HEK293 (cell line): ENCODE data around the gene PYHIN1.

Experiments
- CTCF ChIA-PET: fragments of 350-600 bp; formaldehyde crosslinking; extraction: SDS; loops from one replicate; lab custom pipeline; 2021; ENCODE audit warnings: antibody characterized with exemption; lab: Yijun Ruan, JAX
- POLR2A ChIA-PET: fragments of 300-600 bp; formaldehyde crosslinking; extraction: SDS; loops from one replicate; lab custom pipeline; 2020; ENCODE audit warnings: antibody characterized with exemption, inconsistent platforms; lab: Yijun Ruan, JAX
- H3K27ac ChIP-seq: fragments of 200-500 bp; sonication (Bioruptor generic); 2 replicates; pipeline ENCODE4 v1.5.1; 2014; ENCODE audit warnings: low read depth, low read length, control low read depth, inconsistent platforms; ENCODE audit errors: extremely low read depth
- H3K36me3 ChIP-seq, 2 experiments: fragments of 200-500 bp in 1 of 2; sonication (Bioruptor generic) in 1 of 2; 1 replicate in 1 of 2; 2 replicates in 1 of 2; pipeline ENCODE4 v1.5.1; 2014 to 2017; ENCODE audit warnings: inconsistent platforms in 2 of 2, low read length in 2 of 2; ENCODE audit not compliant: control insufficient read depth in 2 of 2, insufficient read depth in 1 of 2
- H3K4me1 ChIP-seq: fragments of 200-500 bp; sonication (Bioruptor generic); 2 replicates; pipeline ENCODE4 v1.5.1; 2014; ENCODE audit warnings: mild to moderate bottlenecking, low read length, inconsistent platforms; ENCODE audit not compliant: control insufficient read depth, insufficient read depth
- H3K4me3 ChIP-seq: 2 replicates; pipeline ENCODE4 v1.5.1; 2011; ENCODE audit warnings: low read depth, mild to moderate bottlenecking, control low read depth, low read length, moderate library complexity
- H3K9me3 ChIP-seq: fragments of 200-500 bp; sonication (Bioruptor generic); 2 replicates; pipeline ENCODE4 v1.5.1; 2014; ENCODE audit warnings: low read depth, low read length, inconsistent platforms; ENCODE audit not compliant: control insufficient read depth, insufficient read depth
- MEIS1 ChIP-seq: sonication (generic); formaldehyde crosslinking; IDR thresholded peaks from 2 replicates; pipeline ENCODE4 v1.8.1; 2022; ENCODE audit warnings: missing genetic modification reagents, mild to moderate bottlenecking, borderline replicate concordance
- SALL2 ChIP-seq: fragments of 450-650 bp; formaldehyde crosslinking; IDR thresholded peaks from 2 replicates; pipeline ENCODE4 v1.5.0; 2017; ENCODE audit warnings: missing biosample characterization, mild to moderate bottlenecking, missing genetic modification characterization, borderline replicate concordance
- SCRT2 ChIP-seq: fragments of 450-650 bp; formaldehyde crosslinking; IDR thresholded peaks from 2 replicates; pipeline ENCODE4 v1.5.1; 2016; ENCODE audit warnings: missing biosample characterization, missing genetic modification characterization
- ZBTB6 ChIP-seq: fragments of 450-650 bp; formaldehyde crosslinking; IDR thresholded peaks from 2 replicates; pipeline ENCODE4 v1.5.1; 2017; ENCODE audit warnings: missing biosample characterization, missing genetic modification characterization
- ZIC2 ChIP-seq: fragments of 450-650 bp; formaldehyde crosslinking; IDR thresholded peaks from 2 replicates; pipeline ENCODE4 v1.5.1; 2016; ENCODE audit warnings: missing biosample characterization, missing genetic modification characterization
- ZNF280D ChIP-seq: fragments of 450-650 bp; formaldehyde crosslinking; IDR thresholded peaks from 2 replicates; pipeline ENCODE4 v1.5.1; 2016; ENCODE audit warnings: missing biosample characterization, missing genetic modification characterization
- ZNF311 ChIP-seq: fragments of 450-650 bp; formaldehyde crosslinking; IDR thresholded peaks from 2 replicates; pipeline ENCODE4 v1.5.1; 2017; ENCODE audit warnings: missing biosample characterization, missing genetic modification characterization, borderline replicate concordance
- ZNF843 ChIP-seq: fragments of 450-650 bp; formaldehyde crosslinking; IDR thresholded peaks from 2 replicates; pipeline ENCODE4 v1.5.1; 2016; ENCODE audit warnings: missing biosample characterization, missing genetic modification characterization
- ZSCAN18 ChIP-seq: fragments of 450-650 bp; formaldehyde crosslinking; IDR thresholded peaks from 2 replicates; pipeline ENCODE4 v1.5.1; 2016; ENCODE audit warnings: missing biosample characterization, missing genetic modification characterization
- ZSCAN5A ChIP-seq: fragments of 450-650 bp; formaldehyde crosslinking; IDR thresholded peaks from 2 replicates; pipeline ENCODE4 v1.5.1; 2016; ENCODE audit warnings: missing biosample characterization, missing genetic modification characterization

The PYHIN1 gene

GRCh38 chr1:158983235-158983634, 51.9 kb downstream of the PYHIN1 start:
- POLR2A ChIA-PET: no interaction called here
- Histone ChIP-seq H3K36me3 (no peaks in the 10 kb centered on the region), H3K4me3 (no peak overlapping the region), H3K9me3 (no peaks in the 10 kb centered on the region), H3K27ac (no peak overlapping the region), H3K4me1 (no peaks in the 10 kb centered on the region)
- CTCF ChIA-PET: no interaction called here
- no peak for TF ChIP-seq SALL2 (tag by site-specific recombination)

GRCh38 chr1:158984386-158984785, 53.0 kb downstream of the PYHIN1 start:
- ChIA-PET POLR2A (no interaction called here), CTCF (interaction anchor here (0.7 kb wide), 1 partner anchor 244 kb away, joined by 6 read pairs; no protein-coding TSS in a partner anchor)
- no peaks in the 10 kb centered on the region for H3K9me3 ChIP-seq
- no peaks in the 10 kb centered on the region for H3K4me1 ChIP-seq
- no peak overlapping the region for H3K4me3 ChIP-seq
- no peak overlapping the region for H3K27ac ChIP-seq
- no peak for TF ChIP-seq SCRT2 (tag by site-specific recombination)
- no peak for TF ChIP-seq ZNF280D (tag by site-specific recombination)
- TF ChIP-seq ZNF311 (tag by site-specific recombination): no peak
- no peaks in the 10 kb centered on the region for H3K36me3 ChIP-seq

- ChIA-PET POLR2A (no interaction called here), CTCF (no interaction called here)
- no peaks in the 10 kb centered on the region for H3K4me1 ChIP-seq
- TF ChIP-seq ZSCAN5A (tag by site-specific recombination) (no peak), ZNF843 (tag by site-specific recombination) (no peak), ZIC2 (tag by site-specific recombination) (no peak), ZNF280D (tag by site-specific recombination) (no peak), MEIS1 (no peak), ZSCAN18 (tag by site-specific recombination) (no peak), ZBTB6 (tag by site-specific recombination) (no peak)
- no peaks in the 10 kb centered on the region for H3K36me3 ChIP-seq
- no peak overlapping the region for H3K27ac ChIP-seq
- H3K9me3 ChIP-seq: no peaks in the 10 kb centered on the region
- H3K4me3 ChIP-seq: no peak overlapping the region
Measured at GRCh38 chr1:158989424-158989823, 58.1 kb downstream of the PYHIN1 start.
